ENCODE measurements around the gene SETBP1.

SETBP1 gene

GRCh38 chr18:44935455-44935854 is 254.8 kb downstream of the SETBP1 start (continued):
- TF ChIP-seq ARNTL (CRISPR knock-in tag; IDR thresholded peaks at IDR 0.05; ENCODE audit: borderline replicate concordance, low read depth) (no peak), PPARA (CRISPR knock-in tag; IDR thresholded peaks at IDR 0.05; ENCODE audit: borderline replicate concordance) (no peak), TSHZ2 (CRISPR knock-in tag; IDR thresholded peaks at IDR 0.05) (no peak), ZNF8 (CRISPR knock-in tag; IDR thresholded peaks at IDR 0.05) (no peak)

- no peak for ATAC-seq
- TF ChIP-seq ISL1 (CRISPR knock-in tag; IDR thresholded peaks at IDR 0.05) (no peak), RARB (CRISPR knock-in tag; IDR thresholded peaks at IDR 0.05) (no peak), ZFP3 (CRISPR knock-in tag; IDR thresholded peaks at IDR 0.05) (no peak), GLIS3 (CRISPR knock-in tag; IDR thresholded peaks at IDR 0.05) (no peak), ARNTL (CRISPR knock-in tag; IDR thresholded peaks at IDR 0.05; ENCODE audit: borderline replicate concordance, low read depth) (no peak)
These were observed 255.8 kb downstream of the SETBP1 start for GRCh38 chr18:44936485-44936884.

- TF ChIP-seq SNAI2 (CRISPR knock-in tag; IDR thresholded peaks at IDR 0.05) (no peak), TSHZ2 (CRISPR knock-in tag; IDR thresholded peaks at IDR 0.05) (0 out of 2 replicates have a peak, but pooled peaks have one; percentile 21), TCF4 (CRISPR knock-in tag; IDR thresholded peaks at IDR 0.05; ENCODE audit: borderline replicate concordance) (peak; percentile 85)
- no peak; the same call in 2 of the 3 replicates for ATAC-seq
These were observed 257.5 kb downstream of the SETBP1 start for GRCh38 chr18:44937960-44938719.

GRCh38 chr18:44938720-44939665 is 258.3 kb downstream of the SETBP1 start:
- no peak for ATAC-seq

More at GRCh38 chr18:44938720-44939665, 258.3 kb downstream of the SETBP1 start:
- TF ChIP-seq BACH2 (CRISPR knock-in tag; IDR thresholded peaks at IDR 0.05; ENCODE audit: borderline replicate concordance) (no peak), TOX (CRISPR knock-in tag; IDR thresholded peaks at IDR 0.05; ENCODE audit: borderline replicate concordance) (no peak), TSHZ2 (CRISPR knock-in tag; IDR thresholded peaks at IDR 0.05) (no peak), POU6F1 (CRISPR knock-in tag; IDR thresholded peaks at IDR 0.05; ENCODE audit: borderline replicate concordance, low read depth) (no peak), CSRNP3 (CRISPR knock-in tag; IDR thresholded peaks at IDR 0.05) (no peak), TCF4 (CRISPR knock-in tag; IDR thresholded peaks at IDR 0.05; ENCODE audit: borderline replicate concordance) (no peak), RARB (CRISPR knock-in tag; IDR thresholded peaks at IDR 0.05) (no peak), ZNF8 (CRISPR knock-in tag; IDR thresholded peaks at IDR 0.05) (no peak), OSR1 (CRISPR knock-in tag; IDR thresholded peaks at IDR 0.05) (no peak), ZNF70 (CRISPR knock-in tag; IDR thresholded peaks at IDR 0.05) (no peak), ARNTL (CRISPR knock-in tag; IDR thresholded peaks at IDR 0.05; ENCODE audit: borderline replicate concordance, low read depth) (no peak), PATZ1 (CRISPR knock-in tag; IDR thresholded peaks at IDR 0.05; ENCODE audit: borderline replicate concordance) (no peak), ZC3H10 (CRISPR knock-in tag; IDR thresholded peaks at IDR 0.05) (no peak), PPARA (CRISPR knock-in tag; IDR thresholded peaks at IDR 0.05; ENCODE audit: borderline replicate concordance) (no peak), ESRRG (CRISPR knock-in tag; IDR thresholded peaks at IDR 0.05) (no peak), SNAI2 (CRISPR knock-in tag; IDR thresholded peaks at IDR 0.05) (no peak)

All from SK-N-SH treated with all-trans-retinoic acid at 6 μM for 48 hours (cell line).